ACHN (cell line): ENCODE measurements around the gene FAM149A.

Experiments used
- DNase-seq: peaks from one replicate; pipeline ENCODE4 v3.0.0-alpha.2; 2015
- in situ Hi-C: cut with HindIII; loops from 2 replicates; pipeline ENCODE4 v1.10.0; 2017; ENCODE audit warnings: low sequenced_read_pairs, low pct_ligation_motif_present, low pct_unique_long_range_greater_than_20kb

The FAM149A gene

DNA sequence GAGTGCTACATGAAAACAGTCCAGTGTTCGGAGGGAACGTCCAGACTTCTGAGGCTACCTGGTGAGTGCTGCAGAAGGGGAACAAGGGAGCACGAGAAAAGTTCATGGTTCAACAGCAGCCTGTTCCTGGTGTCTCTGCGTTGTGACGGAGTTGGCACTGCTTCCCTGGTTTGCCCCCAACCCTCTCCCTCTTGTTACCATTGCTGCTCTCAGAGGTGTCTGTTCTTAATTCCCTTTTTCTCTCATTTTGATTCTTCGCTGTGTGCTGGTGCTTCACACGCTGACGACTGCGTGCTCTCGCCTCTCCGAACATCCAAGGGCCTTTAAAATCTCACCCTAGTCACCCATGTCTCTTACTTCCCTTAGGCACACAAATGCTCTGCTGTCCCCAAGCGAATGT lies 1.6 kb upstream of the FAM149A start:
- in situ Hi-C loops, result no loop called here
- DNase-seq, result no peak

DNA sequence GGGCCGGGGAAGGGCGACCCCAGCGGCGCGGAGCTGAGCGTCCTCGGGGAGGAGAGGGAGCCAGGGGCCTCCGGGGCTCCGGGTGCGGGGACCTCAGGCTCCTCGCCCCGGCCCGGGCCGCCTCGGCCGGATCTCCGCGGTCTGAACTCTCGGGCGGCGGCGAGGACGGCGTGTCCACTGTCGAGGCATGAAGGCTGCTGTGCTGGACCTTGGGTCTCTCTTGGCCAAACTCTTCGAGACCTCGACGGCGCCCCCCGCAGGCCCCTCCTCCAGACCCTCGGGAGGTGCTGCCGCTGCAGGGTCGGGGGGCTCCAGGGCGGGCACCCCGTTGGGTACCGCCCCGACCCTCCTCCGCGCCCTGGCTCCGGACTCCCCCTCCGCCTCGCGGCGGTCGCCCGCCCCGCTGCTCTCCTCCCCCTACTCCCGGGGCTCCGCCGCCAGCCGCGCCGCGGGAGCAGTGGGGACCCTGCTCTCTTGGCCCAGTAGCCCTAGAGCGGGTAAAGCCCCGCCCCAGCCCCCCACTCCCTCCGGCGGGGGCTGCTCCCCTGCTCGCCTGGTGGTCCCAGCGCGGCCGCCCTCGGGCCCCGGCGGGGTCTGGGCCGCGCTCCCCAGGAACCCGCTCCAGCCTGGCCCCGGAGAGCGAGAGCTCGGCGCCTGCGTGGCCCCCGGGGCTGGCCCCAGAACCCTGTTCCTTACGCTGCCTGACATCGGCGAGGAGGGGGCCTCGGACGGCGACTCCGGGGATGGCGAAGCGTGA lies 564 bp downstream of the FAM149A start:
- peak; percentile 21 for DNase-seq
- in situ Hi-C loops, result no loop called here

DNA sequence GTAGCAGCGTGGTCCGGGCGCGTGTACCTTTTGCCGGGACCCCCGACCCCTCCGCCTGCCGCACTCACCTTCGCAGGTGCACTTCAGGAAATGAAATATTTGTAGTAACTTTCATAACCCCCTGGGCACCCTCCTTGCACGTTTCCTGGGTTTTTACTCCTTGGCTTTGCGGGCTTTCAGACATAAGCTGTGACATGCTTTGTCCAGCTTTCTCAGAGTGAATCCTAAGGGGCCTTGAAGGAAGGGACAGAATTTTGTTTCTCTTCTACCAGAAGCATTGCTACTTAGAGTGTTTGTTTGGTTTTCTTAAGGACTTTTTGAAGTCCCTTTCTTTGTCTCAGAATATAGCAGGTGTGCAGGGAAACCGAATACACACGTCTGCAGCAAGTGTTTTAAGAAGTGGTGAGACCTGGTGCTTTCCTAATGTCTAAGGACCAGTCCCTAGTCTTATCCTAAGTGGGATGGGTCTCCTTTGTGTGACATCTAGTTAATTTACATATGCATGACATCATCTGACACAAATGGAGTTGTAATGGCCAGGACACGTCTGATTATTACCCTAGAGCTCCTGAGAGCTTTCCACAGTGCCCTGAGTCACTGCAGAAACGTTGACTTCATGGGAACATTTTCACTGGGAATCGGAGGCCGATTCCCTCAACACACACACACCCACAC lies 1.3 kb downstream of the FAM149A start:
- in situ Hi-C loops, result no loop called here
- DNase-seq, result peak; percentile 24

DNA sequence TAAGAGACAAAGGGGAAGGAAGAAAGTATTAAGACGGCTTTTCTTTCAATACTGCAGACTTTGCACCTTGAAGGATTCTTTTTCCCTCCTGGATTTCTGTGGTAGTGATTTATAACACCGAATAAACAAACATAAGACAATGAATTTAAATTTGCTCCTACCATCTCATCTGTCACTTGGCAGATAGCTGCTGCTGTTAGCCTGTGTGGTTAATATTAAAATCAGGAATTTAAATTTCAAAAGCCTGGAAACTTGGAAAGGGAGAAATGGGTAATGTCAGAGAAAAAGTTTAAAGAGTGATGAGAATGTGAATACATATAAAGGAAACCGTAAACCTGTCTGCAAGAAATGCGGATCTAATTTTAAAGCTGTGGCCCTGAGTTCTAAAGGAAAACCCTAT lies 3.4 kb downstream of the FAM149A start:
- in situ Hi-C loops, result no loop called here

DNA sequence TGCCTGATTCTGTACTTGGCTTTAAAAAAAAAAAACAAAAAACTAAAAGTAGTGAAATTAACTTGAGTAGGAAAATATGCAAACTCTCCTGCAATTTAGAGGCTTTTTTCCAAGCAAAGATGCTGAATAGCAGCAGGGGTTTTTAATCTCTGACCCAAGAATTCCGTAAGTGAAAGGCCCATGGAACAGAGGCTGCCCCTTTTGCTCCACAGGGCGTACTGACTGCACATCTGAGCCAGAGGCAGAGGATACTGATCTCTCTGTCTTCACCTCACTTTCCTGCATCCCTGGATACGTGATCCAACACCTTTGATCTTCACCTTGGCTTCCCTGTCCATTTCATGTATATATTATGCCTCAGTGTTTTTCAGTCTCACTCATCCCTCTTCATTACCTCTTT lies 3.9 kb downstream of the FAM149A start:
- in situ Hi-C loops, result no loop called here
- DNase-seq, result no peak

More for the DNA sequence above, 3.4 kb downstream of the FAM149A start:
- no peak for DNase-seq

DNA sequence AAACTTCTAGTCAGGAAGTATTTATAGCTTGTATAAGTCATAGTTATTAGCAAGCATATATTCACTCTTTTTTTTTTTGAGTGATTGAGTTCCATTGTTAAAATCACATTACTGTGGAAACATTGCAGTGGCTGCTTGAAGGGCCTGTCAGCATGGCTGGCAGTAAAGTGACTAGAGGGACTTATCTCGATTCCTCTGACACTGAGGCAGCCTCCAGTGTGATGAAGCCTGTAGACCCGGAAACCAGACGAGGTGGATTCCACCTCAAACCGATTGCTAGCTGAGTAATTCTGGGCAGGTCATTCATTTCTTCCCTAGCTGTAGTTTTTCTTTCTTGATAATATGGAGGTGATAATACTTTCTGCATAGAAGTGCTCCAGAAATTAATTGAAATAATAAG lies 4.7 kb downstream of the FAM149A start:
- in situ Hi-C loops, result no loop called here
- no peak for DNase-seq

DNA sequence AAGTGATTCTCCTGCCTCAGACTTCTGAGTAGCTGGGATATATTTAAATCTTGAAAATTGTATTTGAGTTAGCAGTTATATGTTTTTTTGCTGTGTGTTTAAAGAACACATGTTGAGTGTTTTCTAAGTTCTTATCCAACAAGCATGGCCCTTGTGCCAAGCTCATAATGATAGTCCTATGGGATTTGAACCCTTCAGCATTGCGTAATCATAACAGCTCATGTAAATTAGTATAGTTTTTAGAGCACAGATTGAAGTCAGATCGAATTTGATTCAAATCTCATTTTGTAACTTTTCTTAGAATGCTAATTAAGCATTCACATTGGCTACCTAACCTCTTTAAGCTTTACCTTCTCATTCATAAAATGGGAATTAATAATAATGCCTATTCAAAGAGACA lies 12.2 kb downstream of the FAM149A start:
- no peak for DNase-seq
- in situ Hi-C loops, result no loop called here

DNA sequence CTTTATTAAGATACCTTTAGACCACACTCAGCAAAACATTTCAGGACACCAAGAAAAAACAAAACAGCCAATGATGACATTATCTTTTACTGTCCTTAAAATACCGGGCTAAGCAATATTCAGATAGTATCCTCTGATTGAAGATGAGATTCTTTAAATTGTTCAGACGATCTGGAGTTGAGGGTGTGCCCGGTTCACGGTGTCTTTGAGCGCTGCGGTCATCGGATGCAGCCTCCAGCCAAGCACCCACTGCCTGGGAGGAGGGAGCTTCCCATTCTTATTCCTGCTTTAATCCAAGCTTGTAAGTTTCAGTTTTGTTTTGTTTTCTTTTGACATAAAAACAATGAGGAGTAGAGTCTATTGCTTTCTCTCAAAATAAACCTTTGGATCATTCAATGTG lies 14.1 kb downstream of the FAM149A start:
- in situ Hi-C loops, result no loop called here
- peak; percentile 25 for DNase-seq

DNA sequence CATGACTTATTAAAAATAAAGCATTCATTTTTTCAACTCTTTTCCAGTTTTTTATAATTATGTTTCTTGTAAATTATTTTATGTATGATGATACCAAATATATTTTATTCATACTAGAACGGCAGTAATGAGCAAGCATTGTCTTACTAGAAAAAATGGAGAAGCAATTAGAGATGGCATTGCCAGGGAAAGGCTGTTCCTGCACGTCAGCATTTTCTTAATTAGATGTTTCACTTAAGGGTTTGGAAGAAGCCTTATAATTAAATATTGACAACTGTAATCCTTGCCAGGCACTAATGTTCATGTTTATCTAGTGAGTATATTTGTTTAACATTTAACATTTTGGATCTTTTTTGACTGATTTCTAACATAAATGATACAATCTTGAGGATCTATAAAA lies 16.6 kb downstream of the FAM149A start:
- DNase-seq, result no peak
- in situ Hi-C loops, result no loop called here

DNA sequence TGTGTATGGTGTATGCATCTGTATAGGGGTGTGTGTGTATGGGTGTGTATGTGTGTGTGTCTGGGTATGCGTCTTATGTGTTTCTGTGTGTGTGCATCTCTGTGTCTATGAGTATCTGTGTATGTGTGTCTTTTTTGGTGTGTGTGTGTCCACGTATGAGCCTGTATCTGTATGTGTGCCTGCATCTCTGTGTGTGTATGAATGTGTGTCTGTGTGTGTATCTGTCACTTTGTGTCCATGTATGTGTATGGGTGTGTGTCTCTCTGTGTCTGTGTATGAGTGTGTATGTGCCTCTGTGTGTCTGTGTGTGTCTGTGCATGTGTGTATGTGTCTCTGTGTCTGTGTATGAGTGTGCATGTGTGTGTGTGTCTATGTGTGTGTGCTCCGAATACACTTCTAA lies 24.3 kb downstream of the FAM149A start:
- DNase-seq, result no peak

DNA sequence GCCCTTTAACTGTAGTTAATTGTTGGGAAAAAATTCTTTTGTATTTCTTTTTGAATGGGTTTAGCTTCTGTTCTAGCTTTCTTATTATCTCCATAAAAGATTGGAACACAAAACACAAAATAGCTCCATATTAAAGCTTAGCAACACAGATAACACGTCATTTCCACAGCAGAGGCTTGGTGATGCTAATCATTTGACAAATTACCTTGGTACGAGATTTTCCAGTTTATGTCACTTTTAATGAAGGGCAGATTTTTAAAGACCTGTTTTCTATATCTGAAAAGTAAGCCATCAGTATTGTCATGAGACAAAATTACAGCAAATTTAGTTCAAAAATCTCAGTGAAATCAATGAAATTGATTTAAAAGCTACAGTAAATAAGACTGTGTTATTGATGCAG lies 27.4 kb downstream of the FAM149A start:
- in situ Hi-C loops, result no loop called here
- no peak for DNase-seq

More for the DNA sequence above, 24.3 kb downstream of the FAM149A start:
- in situ Hi-C loops, result no loop called here

DNA sequence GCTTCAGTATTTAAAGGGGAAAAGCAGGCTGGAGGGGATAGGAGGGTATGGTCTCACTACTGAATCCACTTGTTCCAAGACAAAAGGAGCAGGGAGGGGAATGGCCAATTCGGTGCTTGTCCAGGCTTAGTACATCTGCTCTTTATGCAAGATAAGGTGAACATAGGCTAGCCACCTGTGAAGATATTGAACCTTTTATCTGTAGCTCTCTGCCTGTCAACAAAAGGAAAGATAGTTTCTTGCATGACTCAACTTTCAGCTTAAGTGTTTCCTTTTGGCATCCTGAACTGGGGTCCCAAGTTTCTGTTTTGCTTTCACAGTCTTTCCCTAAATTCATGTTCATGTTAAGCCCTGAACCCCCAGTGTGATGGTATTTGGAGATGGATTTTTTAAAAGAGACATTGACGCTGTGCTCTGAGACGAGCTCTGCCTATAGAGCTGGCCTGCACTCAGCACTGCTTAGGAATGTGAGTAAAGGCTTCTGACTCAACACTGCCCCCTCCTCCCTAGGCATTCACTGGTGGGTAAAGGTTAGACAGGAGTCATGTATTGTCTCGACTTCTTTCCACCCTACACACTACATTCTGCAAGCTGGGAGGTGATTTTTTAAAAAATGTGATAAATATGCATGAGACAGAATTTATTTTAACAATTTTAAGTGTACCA lies 28.2 kb downstream of the FAM149A start:
- DNase-seq, result peak; percentile 63
- in situ Hi-C loops, result no loop called here

DNA sequence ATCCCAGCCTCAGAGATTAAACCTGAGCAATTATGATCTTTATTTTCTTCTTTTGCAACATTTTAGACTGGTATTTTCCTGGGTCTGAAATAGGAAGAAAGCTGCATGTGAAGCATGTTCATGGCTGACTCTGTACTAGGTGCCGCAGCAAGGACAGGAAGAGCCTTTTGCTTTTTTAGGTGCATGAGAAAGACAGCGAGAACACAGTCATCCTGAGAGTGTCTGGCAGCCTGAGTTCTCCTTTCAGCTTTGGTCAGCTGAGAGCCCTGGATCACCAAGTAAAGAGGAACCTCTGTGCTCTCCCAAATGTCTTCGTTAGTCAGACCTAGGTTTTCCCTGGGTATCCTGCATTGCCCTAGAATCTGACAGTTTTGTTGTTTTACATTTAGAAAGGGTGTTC lies 29.8 kb downstream of the FAM149A start:
- in situ Hi-C loops, result no loop called here
- DNase-seq, result no peak

DNA sequence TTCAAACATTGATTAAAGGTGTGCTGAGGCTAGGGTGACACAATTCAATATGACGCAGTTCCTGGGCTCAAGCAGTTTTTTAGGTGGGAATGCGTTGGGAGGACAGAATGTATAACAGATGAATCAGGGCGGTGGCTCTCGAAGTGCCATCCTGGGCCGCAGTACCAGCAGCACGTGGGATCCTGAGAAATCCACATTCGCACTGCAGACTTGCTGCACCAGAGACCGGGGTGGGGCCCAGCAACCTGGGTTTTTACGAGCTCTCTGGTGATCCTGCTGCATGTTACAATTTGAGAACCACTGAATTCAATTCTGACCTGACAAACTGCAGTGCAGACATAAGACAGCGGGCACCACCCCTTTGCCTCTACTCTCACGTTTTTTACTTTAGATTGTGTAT lies 30.4 kb downstream of the FAM149A start:
- in situ Hi-C loops, result no loop called here
- DNase-seq, result no peak

DNA sequence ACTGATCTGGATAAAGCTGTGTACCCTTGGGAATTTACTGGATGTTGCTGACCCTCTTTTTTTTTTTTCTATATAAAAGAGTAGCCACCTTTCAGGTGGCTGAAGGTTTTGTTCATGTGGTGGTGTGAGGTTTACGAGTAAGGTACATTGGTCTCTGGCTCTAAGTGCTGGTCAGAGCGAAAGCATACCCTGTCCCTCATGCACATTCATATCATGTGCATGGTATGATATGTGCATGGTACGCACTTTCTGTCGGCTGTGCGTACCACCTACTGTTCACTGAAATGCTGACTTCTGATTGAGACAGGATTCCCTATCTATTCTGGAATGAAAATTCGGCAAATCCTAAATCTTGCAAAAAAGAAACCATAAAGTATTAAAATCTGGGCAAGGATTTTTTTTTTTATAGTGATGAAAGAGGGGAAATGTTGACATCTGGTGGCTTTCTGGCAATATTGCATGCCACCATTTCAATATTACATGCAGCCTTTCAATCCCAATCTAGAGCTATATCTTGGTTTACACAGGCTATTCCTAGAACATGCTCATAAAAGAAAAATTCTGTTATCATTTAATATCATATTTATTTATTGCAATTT lies 32.8 kb downstream of the FAM149A start:
- in situ Hi-C loops, result no loop called here
- DNase-seq, result peak; percentile 42

DNA sequence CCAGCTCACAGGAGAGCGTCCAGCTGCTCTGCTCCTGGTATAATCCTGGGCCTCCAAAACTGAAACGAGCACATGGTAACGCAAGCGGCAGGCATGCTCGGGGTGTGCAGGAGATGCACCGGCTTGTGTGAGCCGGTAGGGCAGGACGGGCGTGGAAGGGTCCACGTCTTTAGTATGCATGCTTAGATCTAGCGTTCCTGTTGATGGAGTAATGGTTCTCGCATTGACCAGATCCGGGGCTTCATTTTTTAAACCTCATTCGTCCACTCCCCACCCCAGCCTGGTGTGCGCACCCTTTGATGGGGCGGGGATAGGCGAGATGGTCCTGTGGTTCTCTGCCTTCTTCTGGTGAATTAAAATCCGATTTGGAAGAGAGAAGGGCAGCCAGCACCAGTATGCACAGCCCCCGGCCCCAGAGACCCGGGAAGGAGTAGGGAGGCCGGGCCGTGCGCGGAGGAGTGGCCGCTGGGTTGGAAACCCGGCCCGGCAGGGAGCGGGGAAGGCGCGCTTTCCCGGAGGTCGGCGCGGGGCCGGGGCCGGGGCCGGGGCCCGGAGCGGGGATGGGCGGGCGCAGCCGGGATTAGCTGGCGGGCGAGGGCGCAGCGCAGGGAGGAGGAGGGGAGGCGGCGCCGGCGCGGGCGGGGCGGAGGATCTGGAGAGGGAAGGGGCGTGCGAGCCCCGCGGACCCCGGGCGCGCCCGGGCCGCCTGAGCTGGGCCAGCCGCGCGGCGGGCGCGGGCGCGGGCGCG lies 39.9 kb downstream of the FAM149A start:
- in situ Hi-C loops, result no loop called here
- DNase-seq, result peak; percentile 67

DNA sequence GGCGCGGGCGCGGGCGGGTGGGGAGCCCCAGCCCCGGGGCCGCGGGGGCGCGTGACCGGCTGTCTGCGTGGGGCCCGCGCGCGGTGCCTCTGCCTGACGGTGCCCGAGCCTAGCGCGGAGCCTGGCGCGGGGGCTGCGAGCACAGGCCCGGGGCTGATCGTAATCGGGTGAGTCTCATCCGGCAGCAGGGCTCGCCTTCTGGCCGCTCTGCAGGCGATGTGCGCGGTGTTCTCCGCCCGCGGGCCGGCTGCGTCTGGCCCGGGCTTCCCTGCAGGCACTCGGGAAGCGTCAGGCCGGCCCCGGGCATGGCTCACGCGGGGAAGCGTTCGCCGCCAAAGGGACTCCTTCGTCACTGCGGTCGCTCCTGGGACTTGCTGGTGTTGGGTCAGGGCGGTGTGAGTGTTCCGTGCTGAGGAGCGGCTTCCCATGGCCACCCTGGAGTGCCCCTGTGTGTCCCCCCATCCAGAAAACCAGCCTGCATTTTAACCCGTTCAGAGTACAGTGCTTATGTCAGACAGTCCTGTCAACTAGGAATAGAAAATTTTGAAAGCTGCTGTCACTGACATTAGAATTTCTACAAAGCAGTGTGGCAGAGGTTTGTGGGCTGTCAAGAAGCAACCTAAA lies 40.6 kb downstream of the FAM149A start:
- in situ Hi-C loops, result no loop called here
- DNase-seq, result peak; percentile 48

DNA sequence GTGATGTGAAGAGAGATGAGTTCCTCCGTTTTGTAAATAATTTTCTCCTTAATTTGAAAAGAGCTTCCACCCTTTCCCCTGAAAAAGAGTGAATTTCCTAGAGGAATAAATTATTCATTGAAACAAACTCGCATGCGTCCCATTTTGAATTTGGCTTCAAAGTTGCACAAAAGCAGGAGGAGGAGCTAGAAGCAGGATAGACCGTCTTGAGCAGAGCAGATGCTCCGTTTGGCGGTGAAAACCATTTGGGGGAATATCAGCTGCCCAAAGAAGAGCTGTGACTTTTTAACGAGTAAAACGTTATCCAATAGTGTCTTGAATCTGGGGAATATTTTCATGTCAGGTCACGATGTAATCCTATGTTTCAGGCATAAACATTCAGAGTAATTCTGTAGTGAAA lies 42.0 kb downstream of the FAM149A start:
- in situ Hi-C loops, result no loop called here
- DNase-seq, result peak; percentile 10
